Stimulated activated naive CD4-positive, alpha-beta T cell (primary cell): ENCODE data around the gene POC1A.

Source experiments
- DNase-seq, 6 experiments: peaks; one replicate each; lab custom pipeline; 2025; lab: John Stamatoyannopoulos, UW

The POC1A gene

DNA sequence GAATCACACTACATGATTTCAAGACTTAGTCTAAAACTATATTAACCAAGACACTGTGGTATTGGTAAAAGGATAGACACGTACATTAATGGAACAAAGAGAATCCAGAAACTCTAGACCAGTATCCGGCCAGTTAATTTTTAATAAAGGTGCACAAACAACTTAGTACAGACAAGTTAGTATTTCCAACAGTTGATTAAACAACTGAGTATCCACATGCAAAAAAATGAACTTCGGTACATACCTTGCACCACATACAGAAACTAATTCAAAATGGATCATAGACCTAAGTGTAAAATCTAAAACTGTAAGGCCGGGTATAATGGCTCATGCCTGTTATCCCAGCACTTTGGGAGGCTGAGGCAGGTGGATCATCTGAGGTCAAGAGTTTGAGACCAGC is 51.3 kb downstream of the POC1A start:
- DNase-seq, result no peak

DNA sequence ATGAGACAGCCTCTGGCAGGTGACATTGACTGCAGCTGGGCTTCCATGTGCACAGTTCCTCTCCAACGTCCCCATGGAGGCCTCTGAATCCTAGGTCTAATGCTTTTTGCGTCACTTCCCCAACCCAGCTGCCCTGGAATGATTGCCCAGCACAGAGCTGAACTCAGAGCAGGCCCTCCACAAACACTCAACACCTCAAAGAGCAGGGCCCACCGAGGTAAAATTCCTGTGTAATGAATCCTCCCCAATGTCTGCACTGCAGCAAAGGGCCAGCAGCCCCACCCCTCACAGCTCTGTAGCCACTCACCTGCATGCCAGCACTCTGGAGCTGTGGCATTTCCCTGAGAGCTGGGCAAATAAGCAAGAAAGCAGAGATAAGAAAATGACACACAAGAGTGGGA is 55.2 kb downstream of the POC1A start:
- DNase-seq, result no peak

DNA sequence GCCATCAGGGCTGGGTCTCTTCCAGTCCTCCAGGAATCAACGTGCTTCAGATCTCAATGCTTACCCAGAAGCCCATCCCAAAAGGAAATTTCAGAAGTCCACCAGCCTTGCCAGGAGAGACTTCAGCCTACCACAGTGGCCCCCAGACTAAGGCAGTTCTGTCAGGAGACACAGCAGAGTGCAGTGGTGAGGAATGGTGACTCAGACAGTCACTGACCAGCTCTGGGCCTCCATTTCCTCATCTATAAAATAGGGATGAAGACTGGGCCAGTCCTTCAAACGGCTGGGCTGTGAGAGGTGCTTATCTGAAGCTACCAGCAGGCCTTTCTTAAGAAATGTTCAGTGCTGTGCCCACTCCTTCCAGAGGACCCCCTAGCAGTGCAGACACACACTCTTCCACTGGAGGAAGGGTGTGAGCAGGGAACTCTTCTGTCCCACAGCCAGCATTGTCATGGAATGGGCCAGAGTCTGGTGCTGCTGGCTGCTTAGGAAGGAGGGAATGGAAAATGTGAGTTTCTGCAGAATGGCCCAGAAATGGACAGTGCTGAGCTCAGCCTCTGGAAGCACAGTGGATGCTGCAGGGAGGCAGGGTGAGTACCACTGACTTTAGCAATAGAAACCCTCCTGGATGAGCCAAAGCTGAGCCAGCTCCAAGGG is 56.2 kb downstream of the POC1A start:
- no peak for DNase-seq

DNA sequence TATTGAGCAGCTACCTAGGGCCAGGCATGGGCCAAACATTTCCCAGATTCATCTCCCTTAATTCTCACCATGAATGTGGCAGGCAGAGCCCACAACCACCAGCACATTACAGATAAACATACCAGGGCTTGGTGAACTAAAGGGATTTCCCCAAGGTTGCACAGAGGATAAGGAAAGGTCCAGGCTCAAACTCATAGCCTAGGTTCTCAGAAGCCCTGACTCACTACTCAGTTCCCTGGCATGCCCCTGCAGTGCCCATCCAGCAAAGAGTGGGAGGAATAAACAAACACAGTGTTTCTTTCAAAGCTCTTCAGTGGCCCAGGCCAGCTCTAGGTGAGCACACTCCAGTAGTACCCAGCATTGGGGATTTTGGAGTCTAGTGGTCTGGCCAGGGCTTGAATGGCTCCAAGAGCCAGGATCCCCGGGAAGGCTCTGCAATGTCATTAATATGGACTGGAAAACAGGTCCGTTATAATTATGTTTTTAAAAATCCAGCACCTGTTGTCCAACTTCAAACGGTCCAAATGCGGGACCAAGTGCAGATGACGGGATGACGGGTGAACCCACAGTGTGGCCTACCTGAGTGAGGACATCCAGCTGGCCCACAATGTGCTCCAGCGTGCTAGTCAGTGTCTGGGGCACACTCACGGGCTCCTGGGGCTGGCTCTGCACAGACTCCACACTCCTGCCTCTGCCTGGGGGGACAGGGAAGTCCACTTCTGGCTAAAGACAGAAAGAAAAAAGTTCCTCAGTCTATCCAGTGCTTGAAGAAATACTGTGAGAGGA is 58.0 kb downstream of the POC1A start:
- no peak for DNase-seq

DNA sequence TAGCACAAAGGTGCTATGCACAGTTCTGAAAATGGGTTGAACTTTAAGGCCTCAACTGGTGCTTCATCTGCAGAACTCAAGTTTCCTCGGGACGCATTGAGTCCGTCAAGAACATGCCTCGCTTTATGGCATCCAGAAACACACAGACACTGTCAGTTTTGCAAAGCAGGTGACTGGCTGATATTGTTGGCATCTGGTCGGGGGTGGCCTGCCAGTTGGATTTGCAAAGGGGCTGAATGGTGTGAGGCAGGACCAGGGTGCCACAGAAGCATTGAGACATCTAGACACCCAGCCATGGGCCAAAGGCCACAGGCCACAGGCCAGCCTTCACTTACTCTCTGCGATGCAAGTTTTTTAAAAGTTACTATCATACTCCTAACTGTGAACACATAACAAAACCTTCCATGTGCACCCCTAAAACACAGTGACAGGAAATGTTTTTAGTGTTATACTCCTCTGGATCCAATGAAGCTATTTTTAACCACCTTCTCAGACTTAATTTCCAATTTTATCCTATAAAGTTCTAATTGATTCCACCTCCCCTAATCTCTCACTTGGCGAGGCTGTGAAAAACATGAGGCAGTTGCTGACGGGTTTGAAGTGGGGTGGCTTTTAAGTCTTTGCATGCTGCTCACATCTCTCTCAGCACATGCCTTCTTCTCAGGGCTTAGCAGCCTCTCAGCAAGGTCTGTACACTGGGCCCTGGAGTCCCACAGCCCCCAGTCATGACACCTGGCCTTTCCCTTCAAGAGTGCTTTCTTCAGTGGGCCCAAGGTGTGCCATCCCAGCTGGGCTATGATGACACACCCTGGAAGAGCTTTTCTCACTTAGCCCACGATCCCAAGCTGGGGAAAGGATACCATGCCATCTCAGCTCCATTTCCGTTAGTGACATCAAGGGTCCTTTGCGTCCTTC is 59.4 kb downstream of the POC1A start:
- DNase-seq, result no peak

DNA sequence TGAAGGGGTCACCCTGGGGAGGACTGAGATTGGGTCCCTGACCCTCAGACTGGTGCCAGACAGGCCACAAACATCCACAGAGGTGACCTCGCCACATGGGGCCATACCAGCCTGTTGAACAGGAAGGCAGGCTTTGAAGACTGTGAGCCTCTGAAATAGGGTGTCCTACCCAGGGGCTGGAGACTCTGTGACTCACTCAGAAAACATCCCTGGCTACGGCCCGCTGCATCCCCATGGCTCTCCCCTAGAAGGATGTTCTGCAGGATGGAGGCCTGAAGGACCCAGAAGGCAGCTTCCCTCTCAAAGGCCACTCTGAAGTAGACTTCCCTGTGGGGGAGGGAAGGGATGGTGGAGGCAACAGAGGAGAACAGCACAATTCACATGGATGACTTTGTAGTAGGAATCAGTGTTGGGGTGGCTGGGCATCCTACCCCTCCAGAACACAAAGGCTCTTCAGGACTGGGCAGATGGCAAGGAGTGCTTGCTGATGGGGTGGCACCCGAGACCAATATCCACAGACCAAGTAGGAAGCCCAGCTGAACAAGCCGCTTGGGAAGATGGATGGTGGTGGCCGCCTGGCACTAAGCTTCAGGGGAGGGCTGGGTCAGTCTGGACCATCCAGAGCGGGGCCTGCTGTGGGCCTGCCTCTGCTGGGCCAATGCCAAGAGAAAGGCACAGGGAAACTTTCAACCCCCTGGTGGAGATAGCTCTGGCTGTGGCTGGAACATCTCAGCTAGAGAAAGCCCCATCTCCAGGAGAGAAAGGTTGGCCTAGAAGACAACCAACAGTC is 60.3 kb downstream of the POC1A start:
- no peak for DNase-seq

DNA sequence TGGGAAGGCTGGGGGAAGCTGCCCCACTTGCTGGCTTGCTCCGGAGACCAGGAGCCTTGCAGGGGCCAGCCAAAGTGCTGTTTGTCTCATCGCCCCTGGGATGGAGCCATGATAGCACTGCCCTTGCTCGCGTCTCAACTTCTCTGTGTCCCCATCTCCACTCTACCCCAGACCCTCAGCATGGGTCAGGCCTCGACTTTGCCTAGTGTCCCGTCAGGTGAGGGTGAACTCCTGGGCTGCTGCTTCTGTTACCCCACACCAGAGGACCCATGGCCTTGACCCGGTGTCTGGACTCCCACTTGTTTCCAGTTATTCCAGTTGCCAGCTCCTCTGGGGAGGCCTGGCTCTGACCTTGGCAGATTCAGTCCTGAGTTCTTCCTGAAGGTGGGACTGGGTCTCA is 61.3 kb downstream of the POC1A start:
- DNase-seq, result no peak

DNA sequence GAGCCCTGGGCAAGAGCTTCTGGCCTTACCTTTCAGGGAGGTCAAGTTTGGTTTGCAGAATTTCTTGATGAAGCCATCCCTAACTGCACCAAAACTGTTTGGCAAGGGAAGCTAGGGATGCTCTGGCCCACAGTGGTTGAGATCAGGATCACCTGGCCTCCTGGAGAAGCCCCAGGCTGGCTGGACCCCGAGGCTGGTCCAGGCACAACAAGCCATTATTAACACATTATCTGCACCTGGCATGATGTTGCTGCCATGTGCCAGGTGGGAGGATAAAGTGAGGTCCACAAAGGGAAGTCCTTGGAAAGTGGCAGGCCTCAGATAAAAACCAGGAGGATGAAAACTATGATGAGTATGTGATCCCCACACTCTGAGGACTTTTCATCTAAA is 62.0 kb downstream of the POC1A start:
- no peak for DNase-seq

DNA sequence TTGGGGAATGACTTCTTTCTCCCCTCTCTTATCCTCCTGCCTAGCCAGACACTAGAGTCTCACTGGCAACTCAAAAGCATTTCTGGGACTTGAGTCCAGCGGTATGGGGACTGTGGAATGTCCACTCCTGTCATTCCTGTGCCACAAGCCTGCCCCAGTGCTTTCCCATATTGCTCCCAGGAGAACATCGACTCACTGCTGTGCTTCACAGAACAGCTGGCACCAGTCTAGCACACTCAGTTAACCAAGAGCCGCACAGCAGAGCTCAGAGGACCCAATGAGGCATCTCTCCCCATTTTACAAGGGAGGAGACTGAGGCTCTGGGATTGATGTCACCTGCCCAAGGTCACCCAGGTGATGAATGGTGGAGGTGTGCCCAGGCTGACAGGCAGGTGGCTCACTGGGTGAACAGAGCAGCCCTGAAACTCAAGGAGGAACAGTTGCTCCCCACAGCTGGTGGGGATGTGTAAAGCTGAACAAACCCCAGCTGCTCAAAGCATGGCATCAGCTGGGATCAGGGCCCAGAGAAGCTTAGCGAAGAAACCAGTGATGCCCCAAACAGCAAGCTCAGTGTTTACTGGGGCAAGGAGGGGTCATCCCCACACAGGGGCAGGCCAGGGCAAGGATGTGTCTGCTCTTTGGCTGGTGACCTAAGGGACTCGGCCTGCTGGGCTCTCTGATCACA is 62.5 kb downstream of the POC1A start:
- no peak for DNase-seq

DNA sequence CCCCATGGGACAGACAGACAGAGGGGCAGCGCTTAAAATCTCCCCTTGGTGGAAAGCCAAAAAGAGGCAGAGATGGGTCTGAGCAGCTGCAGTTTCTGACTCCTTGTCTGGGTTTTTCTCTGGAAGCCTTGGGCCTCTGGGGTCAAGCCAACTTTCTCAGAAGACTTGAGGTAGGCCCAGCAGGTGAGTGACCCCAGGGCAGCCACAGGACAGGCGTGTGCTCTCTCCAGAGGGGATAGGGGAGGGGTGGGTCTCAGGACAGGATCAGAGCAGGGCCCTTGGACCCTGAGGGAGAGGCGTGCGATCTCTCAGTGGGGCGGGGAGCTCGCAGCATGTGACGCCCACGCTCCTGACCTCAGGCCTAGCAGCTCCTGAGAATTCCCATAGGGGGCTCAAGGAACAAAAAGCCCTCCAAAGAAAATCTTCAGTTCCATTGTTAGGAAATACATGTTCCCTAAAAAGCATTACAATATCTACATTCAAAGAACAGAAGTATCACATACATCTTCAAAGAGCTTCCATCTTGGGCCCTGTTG is 63.2 kb downstream of the POC1A start:
- no peak for DNase-seq

DNA sequence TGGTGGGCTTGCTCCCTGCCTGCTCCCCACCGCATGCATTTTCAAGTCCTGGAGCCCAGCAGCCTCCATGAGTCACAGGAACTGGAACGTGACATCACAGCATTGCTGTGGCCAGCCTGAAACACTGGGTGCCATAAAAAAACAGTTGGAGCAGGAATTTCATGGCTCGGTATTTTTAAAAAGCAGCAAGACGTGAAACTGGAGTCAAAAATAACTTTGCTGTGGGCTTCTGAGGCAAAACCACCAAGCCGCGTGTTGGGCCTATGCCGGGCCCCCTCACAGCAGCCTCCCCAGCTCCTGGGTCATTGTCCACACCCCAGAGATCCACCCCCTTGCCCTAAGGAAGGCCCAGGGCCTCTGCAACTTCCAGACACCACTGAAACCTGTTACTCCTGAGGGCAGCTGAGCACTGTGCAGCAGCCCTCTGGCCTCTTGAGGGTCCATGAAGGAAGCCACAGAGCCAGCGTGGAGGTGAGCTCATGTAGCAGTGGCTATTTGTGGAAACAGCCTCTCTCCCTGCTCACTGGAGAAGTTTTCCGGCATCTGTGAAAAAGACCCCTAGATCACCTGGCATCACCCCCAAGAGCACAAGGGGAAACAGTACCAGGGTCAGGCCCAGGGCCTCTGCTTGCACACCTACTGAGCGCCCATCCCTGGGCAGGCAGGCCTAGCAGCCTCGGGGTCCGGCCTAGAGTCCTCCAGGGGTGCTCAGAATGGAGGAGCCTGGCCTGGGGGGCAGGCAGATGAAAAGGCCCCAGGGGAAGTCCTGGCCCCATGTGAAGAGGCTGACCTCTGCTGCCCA is 63.9 kb downstream of the POC1A start:
- DNase-seq, result no peak

DNA sequence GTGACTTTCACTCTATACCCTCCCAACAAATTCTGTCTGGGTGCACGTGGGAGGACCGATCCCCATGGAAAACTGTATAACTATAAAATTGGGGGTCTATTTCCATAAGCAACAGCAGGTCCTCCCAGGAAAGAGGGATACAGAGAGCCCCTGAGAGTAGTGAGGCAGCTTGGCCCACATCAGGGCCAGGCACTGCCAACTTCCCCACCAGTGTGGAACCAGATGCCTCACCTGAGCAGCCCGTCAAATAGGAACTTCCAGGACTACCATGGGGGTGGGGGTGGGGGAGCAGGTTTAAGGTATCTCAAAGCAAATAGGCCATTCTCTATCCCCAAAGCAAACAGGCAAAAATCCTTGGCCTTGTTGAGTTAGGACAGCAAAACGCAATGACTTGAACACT is 64.5 kb downstream of the POC1A start:
- no peak for DNase-seq

DNA sequence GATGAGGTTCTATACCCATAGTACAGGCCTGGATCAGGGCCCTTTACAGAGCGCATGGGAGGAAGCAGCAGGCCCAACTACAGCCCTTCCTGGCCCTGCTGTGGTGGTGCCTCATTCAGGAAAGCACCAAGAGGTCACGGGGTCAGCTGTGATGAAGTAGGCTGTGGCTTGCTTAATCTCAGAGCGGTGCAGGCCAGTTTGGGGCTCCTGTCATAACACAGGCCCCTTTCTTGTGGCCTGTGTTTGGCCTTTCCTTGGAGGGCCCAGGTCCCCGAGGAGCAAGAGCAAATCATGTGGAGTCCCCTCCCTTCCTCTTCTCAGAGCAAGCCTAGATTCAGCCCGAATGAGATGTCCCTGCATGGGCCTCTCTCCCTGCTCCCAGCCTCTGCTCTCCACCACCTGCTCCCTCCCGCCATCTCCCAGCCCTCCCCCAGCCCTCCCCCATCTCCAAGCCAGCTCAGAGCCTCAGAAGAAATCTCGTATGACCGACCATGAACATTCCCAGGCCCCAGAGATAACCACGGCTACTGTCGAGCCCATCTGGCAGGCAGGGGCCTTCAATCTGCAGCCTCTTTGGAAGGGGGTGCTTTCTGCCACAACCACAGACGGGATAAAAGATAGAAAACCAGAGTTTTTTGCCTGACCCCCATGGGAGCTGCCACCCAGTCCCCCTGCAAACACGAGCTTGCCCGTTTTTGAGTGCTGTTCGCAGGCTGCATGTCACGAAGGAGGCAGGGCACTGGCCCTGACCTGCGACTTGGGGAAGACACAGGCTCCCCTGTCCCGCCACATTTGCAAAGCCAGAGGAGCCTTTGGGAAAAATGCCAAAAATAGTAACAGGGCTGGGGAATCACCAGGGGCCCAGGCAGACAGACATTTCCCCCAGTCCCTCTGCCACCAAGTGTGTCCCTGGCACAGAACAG is 65.5 kb downstream of the POC1A start:
- DNase-seq, result no peak

DNA sequence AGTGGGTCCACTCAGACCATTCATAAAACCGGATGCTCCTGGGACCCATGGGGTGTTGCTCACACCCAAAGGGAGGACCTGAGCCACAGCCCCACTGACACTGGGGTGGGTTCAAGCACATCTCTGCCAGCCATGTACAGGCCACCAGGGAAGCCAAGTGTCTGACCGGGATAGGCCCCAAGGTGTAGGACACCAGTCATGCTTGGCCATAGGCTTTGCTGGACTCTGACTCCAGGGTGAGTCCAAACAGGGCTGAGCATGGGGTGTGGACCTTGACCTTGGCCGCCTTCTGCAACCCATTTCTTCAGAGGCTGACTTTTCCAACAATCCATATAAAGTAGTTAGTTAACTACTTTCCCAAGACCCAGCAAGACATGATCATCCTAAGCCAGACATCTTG is 66.5 kb downstream of the POC1A start:
- DNase-seq, result no peak

DNA sequence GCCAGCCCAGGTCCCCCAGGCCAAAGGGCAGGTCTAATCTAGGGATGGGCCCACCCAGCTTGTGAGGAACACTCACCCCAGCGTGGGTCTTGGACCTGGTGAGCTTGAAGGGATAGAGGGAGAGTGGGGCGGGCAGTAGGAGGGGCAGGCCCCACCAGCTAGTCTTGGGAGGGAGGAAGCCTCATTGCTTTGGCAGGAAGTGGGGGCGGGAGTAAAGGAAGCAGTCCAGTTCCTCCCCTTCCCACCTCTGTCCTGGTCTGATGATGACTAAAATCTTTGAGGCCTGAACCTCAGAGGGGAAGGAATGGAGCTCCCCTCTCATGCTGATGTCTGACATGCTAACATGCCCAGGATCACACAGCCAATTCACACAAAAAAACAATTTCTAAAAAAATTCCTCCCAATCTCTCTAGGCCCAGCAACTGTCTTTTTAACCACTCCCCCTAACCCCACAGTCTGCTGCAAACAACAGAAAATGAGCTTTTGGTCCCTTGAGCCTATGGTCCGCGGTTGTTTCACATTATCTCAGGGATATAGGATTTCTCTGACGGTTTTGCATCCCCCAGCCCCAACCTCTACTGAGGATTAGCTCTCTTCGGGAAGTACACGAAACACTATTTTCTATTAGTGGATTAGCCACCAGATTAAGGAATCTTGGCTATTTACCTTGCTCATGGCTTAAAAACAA is 67.1 kb downstream of the POC1A start:
- no peak for DNase-seq

DNA sequence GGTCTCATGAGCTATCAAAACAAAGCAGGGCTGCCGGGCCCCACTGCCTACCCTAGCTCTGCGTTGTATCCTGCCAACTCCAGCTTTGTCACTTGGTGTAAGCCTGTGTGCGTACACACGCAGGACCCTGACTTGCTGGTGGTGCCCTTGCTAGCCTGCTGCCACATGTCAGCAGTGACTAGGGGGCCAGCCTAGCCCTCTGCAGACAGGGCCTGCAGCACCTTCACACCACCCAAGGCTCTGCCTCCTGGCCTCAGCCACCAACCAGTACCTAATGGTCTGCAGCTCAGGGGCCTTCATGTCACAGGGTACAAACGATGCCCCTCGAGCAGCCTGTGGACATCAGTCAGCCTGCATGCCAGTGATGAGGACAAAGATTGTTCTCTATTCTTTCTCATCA is 67.8 kb downstream of the POC1A start:
- DNase-seq, result no peak

DNA sequence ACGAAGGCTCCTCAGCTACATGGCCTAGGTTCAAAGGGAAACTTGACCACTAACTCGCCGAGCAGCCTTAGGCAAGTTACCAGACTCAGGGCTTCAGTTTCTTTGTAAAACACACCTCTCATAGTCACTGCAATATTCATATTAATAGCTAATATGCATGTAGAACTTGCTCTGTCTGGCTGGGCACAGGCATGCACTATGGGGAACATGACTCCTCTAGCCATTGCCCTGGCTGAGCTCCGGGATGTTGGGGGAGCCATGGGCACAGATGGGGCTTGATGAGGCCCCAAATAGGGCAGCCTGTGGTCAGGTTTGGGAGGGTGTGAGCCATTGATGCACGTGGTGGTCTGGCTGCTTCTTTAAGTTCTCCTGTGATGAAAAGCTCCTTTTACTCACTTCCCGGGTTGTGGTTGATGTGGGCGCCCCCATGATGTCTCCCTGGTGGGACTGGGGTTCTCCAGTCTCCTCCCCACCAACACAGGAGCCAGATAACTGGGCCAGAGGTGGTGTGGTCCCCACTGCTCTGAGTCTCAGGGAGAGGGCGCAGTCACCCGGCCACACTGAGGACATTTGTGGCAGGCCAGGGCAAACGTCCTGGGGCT is 68.4 kb downstream of the POC1A start:
- DNase-seq, result no peak
